Islet of Langerhans (tissue), 1 donor: ENCODE results near the gene PLXDC2.

Experiments
- FAIRE-seq: peaks from one replicate; lab custom pipeline; 2011; peaks lifted over from hg19 to GRCh38; lab: Jason Lieb, UNC

PLXDC2 gene

GRCh38 chr10:20276127-20276979 is 460.1 kb downstream of the PLXDC2 start:
- peak; percentile 81 for FAIRE-seq

GRCh38 chr10:20277820-20278219 is 461.6 kb downstream of the PLXDC2 start:
- FAIRE-seq = no peak

- no peak for FAIRE-seq
Measured at GRCh38 chr10:20281579-20281978, 465.3 kb downstream of the PLXDC2 start.

DNA sequence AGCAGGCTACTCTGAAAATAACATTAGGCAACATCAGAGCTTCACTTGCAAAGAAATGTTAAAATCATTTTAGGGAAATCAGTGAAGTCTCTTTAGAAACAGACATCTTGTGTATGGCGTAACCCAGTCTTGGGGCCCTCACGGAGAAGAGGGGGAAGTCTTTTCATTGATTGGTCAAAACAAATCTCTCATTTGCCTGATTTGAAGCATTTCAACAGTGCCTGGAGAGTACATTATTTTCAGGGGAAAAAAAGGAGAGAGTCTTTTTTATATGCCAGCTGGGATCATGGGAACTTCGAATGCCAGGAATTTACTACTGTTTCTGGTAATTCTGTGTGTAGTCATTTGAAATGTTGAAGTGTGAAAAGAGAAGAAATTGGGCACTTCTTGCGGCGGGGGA is 471.4 kb downstream of the PLXDC2 start:
- FAIRE-seq = no peak

GRCh38 chr10:20288060-20288459 is 471.8 kb downstream of the PLXDC2 start:
- FAIRE-seq = no peak

DNA sequence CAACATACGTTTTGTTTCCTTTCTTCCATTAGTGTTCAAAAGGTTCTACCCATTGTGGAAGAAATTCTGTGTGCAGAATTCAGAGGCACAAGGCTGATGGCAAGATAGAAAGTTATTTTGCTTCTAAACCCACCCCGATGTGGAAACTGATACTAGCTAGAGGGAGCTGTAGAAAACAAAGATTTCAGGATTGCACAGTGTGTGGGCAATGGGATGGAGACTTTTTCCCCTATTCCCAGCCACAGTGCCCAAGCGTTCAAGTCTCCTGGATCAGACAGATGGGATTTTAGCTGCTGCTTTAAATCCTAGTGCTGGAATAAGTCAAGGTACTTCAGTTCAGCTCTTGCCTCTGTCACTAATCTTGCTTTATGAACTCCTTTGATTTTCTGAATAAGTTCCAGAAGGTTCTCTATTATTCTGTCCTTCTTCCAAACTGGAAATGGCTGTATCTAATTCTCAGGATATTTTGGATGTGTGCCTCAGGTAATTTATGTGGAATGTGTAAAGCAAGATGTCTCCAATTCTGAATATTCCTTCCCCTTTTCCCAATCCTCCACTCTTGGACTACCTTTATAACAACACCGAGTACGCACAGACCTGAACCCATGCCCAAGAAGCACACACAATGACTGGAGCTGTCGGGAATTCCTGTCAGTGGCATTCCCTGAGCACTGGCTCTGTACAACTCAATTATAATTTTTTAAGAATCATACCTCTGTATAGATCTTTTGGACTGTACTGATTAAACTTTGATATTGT is 473.0 kb downstream of the PLXDC2 start:
- FAIRE-seq = no peak

- FAIRE-seq = no peak
Measured at GRCh38 chr10:20298417-20298816, 482.2 kb downstream of the PLXDC2 start.

- no peak for FAIRE-seq
Measured at GRCh38 chr10:20299034-20299736, 483.0 kb downstream of the PLXDC2 start.

DNA sequence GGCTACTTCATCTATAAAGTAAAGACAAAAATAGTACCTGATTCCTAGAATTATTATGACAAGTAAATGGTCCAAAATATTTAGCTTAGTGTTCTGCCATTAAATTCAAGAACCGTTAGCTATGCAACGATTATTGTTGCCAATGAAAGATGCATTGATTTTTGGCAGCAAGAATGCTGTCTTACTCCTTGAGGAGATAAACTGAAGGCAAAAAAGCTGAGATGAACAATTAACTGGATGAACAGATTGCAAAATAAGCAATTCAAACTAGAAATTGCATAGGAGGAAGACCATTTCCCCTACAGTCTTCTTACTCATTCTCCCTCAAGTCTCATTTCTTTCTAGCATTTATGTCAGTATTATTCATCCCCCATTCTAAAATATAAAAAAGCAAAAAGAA is 484.5 kb downstream of the PLXDC2 start:
- FAIRE-seq = no peak

- no peak for FAIRE-seq
Measured at GRCh38 chr10:20302033-20302432, 485.8 kb downstream of the PLXDC2 start.

- FAIRE-seq = no peak
Measured at GRCh38 chr10:20303453-20304152, 487.4 kb downstream of the PLXDC2 start.

DNA sequence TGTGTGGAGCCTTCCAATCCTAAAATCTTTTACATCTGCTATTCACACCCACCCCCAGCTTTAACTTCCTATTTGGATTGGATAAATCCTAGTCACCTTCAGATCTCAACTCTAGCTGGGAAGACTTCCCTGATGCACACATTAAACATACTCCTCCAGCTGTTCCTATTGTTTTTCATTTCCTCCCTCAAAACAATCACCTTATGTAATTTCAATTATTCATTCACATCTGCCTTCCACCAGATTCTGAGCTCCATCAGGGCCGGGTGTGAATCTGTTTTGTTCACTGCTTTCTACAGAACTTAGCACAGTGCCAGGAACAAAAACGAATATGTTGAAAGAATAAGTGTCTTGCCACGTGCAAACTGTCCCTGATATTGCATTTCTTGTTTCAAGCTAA is 497.4 kb downstream of the PLXDC2 start:
- no peak for FAIRE-seq

GRCh38 chr10:20314431-20314830 is 498.2 kb downstream of the PLXDC2 start:
- FAIRE-seq = no peak

GRCh38 chr10:20327954-20328353 is 511.7 kb downstream of the PLXDC2 start:
- FAIRE-seq = no peak

DNA sequence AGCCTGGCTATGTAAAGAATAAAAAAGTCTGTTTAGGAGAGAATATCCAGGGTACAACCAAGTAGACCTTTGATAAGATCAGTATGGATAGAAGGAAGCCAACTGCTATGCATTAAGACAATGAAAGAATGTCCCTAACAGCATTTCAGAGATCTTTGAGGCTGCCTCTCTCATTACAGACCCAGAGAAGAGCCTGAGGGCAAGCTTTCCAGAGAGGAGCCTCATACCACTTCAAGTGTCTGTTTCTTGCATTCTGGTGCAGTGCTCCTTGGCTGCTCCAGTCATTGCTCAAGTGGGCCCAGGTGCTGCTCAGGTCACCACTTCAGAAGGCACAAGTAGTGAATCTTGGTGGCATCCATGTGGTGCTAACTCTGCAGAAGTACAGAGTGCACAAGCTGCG is 514.0 kb downstream of the PLXDC2 start:
- no peak for FAIRE-seq

DNA sequence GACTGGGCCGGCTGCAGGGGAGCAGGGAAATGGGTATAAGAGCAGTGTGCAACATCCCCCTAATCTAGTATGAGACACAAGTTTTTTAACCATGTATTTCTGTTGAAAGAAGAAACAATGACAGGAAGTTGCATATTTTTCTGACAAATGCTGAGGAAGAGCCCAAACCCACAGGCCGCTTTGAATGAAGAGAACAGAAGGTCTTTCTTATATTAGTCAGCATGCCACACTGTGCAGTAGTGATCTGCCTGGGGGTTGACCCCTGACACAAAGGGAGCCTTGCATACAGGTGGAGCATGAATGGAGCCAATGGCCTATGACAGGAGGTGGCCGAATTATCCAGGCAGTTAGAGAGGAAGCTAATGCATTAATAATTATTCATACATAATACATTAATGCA is 518.3 kb downstream of the PLXDC2 start:
- FAIRE-seq = no peak
